CD14-positive monocyte (primary cell): ENCODE measurements around the gene URB1. TPM values are rescaled to one million over a fixed set of nuclear protein-coding genes. Genes with fewer than 3 reads are reported as not detected.
A peak's percentile ranks its signal among the peaks of the same experiment; 100 is the strongest.

Experiments
- DNase-seq, 3 donors: peaks; one replicate each; pipeline ENCODE4 v3.0.0-alpha.2; 2011 to 2022
- H2AFZ ChIP-seq: 2 replicates; pipeline ENCODE4 v1.6.0; 2012; ENCODE audit warnings: mild to moderate bottlenecking, low read depth, low read length, inconsistent platforms; ENCODE audit not compliant: insufficient read depth, poor library complexity, severe bottlenecking
- H3K27ac ChIP-seq, 2 donors: 1 replicate in 1 of 2; 2 replicates in 1 of 2; pipeline ENCODE4 v1.5.1; 2012 to 2013; ENCODE audit warnings: low read length in 2 of 2, control low read depth in 1 of 2, inconsistent platforms in 1 of 2, low read depth in 1 of 2, mild to moderate bottlenecking in 1 of 2
- H3K27me3 ChIP-seq, 2 donors: one replicate each; pipeline versions ENCODE4 v1.6.0 to v1.6.1; 2011 to 2013; ENCODE audit warnings: low read length in 2 of 2; ENCODE audit not compliant: control insufficient read depth in 2 of 2, insufficient read depth in 2 of 2
- H3K36me3 ChIP-seq, 2 donors: replicated peaks in 1 of 2; 1 replicate in 1 of 2; 2 replicates in 1 of 2; pipeline versions ENCODE4 v1.5.1 to v1.6.1; 2012 to 2013; ENCODE audit warnings: low read length in 2 of 2, control low read depth in 1 of 2, inconsistent platforms in 1 of 2, mild to moderate bottlenecking in 1 of 2; ENCODE audit not compliant: insufficient read depth in 2 of 2, control insufficient read depth in 1 of 2
- H3K4me1 ChIP-seq, 2 donors: 1 replicate in 1 of 2; 2 replicates in 1 of 2; pipeline versions ENCODE4 v1.5.1 to v1.6.1; 2012 to 2013; ENCODE audit warnings: low read length in 2 of 2, control low read depth in 1 of 2, inconsistent platforms in 1 of 2, mild to moderate bottlenecking in 1 of 2, moderate library complexity in 1 of 2; ENCODE audit not compliant: insufficient read depth in 2 of 2, control insufficient read depth in 1 of 2
- H3K4me2 ChIP-seq: replicated peaks from 2 replicates; pipeline ENCODE3; 2012; ENCODE audit warnings: low read length, moderate library complexity, mild to moderate bottlenecking; ENCODE audit not compliant: poor library complexity, severe bottlenecking; ENCODE audit errors: extremely low read depth
- H3K4me3 ChIP-seq, 3 experiments: fragments of 200-600 bp in 1 of 3; sonication (generic) in 1 of 3; replicated peaks in 1 of 3; 1 replicate in 2 of 3; 2 replicates in 1 of 3; pipeline ENCODE4 v1.5.1; 2011 to 2013; ENCODE audit warnings: low read length in 3 of 3, mild to moderate bottlenecking in 3 of 3, control low read depth in 2 of 3, low read depth in 2 of 3, inconsistent platforms in 1 of 3, moderate library complexity in 1 of 3
- H3K79me2 ChIP-seq: 2 replicates; pipeline ENCODE4 v1.6.0; 2012; ENCODE audit warnings: mild to moderate bottlenecking, control low read depth, inconsistent platforms, low read length, moderate library complexity; ENCODE audit not compliant: insufficient read depth
- H3K9ac ChIP-seq: 2 replicates; pipeline ENCODE4 v1.6.0; 2017; ENCODE audit warnings: low read length, mild to moderate bottlenecking; ENCODE audit not compliant: insufficient read depth, poor library complexity, severe bottlenecking
- H3K9me3 ChIP-seq, 2 donors: replicated peaks in 1 of 2; 1 replicate in 1 of 2; 2 replicates in 1 of 2; pipeline versions ENCODE4 v1.5.1 to v1.6.1; 2012 to 2013; ENCODE audit warnings: low read length in 2 of 2, control low read depth in 1 of 2; ENCODE audit not compliant: control insufficient read depth in 1 of 2, insufficient read depth in 1 of 2
- H4K20me1 ChIP-seq: 2 replicates; pipeline ENCODE4 v1.6.0; 2012; ENCODE audit warnings: mild to moderate bottlenecking, low read length, control low read depth, moderate library complexity; ENCODE audit not compliant: insufficient read depth
- H3K27ac Mint-ChIP-seq, 7 donors: one replicate each; pipeline ENCODE4 v1.8.0; 2020; ENCODE audit warnings: mild to moderate bottlenecking in 7 of 7, mixed read lengths in 7 of 7, moderate library complexity in 6 of 7, inconsistent platforms in 2 of 7
- H3K27me3 Mint-ChIP-seq, 3 donors: one replicate each; pipeline ENCODE4 v1.8.0; 2021 to 2022; ENCODE audit warnings: low read depth in 3 of 3, mild to moderate bottlenecking in 3 of 3, mixed read lengths in 3 of 3, moderate library complexity in 3 of 3, inconsistent platforms in 1 of 3
- H3K36me3 Mint-ChIP-seq, 2 donors: one replicate each; pipeline ENCODE4 v1.8.0; 2020; ENCODE audit warnings: mixed read lengths in 2 of 2, inconsistent platforms in 1 of 2, mild to moderate bottlenecking in 1 of 2
- H3K4me1 Mint-ChIP-seq: one replicate; pipeline ENCODE4 v1.8.0; 2020; ENCODE audit warnings: mild to moderate bottlenecking, mixed read lengths
- H3K4me3 Mint-ChIP-seq, 2 donors: one replicate each; pipeline ENCODE4 v1.8.0; 2020; ENCODE audit warnings: mild to moderate bottlenecking in 2 of 2, mixed read lengths in 2 of 2, moderate library complexity in 1 of 2
- H3K9me3 Mint-ChIP-seq, 7 donors: one replicate each; pipeline ENCODE4 v1.8.0; 2020 to 2022; ENCODE audit warnings: mixed read lengths in 7 of 7, mild to moderate bottlenecking in 6 of 7, moderate library complexity in 6 of 7, inconsistent platforms in 2 of 7
- CTCF ChIP-seq: fragments of 200-600 bp; IDR thresholded peaks from one replicate; pipeline ENCODE4 v1.8.0; 2022; ENCODE audit warnings: antibody characterized with exemption, mild to moderate bottlenecking
- WGBS: methylation state at CpG from one replicate; pipeline ENCODE4 v1.1.5; 2013; ENCODE audit warnings: missing lambda C conversion rate; ENCODE audit not compliant: insufficient coverage; 5-methylcytosine and 5-hydroxymethylcytosine counted together
- intact Hi-C, 2 donors: fragments of 100-400 bp; cut with micrococcal nuclease; formaldehyde crosslinking; loops; one replicate each; pipeline versions ENCODE4 v1.15.0 to v1.15.1; 2023
- polyA plus RNA-seq, 3 donors: library from polyadenylated mRNA; depleted of rRNA in 1 of 3; unstranded in 2 of 3; stranded (reverse) in 1 of 3; fragments of 300-500 nt in 2 of 3; fragments of >200 nt in 1 of 3; fragmentation: Illumina TruSeq in 2 of 3; gene quantifications; 1 replicate in 2 of 3; 2 replicates in 1 of 3; pipeline ENCODE4 v1.2.3, GENCODE V29; 2012 to 2021

Gene URB1
- polyA plus RNA-seq, 3 donors, result 0.25 to 2.4 (median 0.47) TPM

- Histone ChIP-seq H3K79me2 (no peaks in the 10 kb centered on the region), H4K20me1 (no peaks in the 10 kb centered on the region), H3K27me3 (no peaks in the 10 kb centered on the region), H3K36me3 (peaks cover 94 to 100% of the 10 kb centered on the region in 2 donors), H3K9ac (no peak overlapping the region), H3K9me3 (no peaks in the 10 kb centered on the region), H2AFZ (no peak overlapping the region), H3K4me1 (no peaks in the 10 kb centered on the region), H3K27ac (no peak overlapping the region), H3K4me2 (no peak overlapping the region), H3K4me3 (no peak overlapping the region)
- H3K4me1 Mint-ChIP-seq, result no peaks in the 10 kb centered on the region
- peaks cover 0 to 2% (median 0%) of the 10 kb centered on the region in 7 donors for H3K9me3 Mint-ChIP-seq
- H3K27ac Mint-ChIP-seq, result peak overlapping the region in 1 of 7 donors; percentile 33
- 96% methylated on average over 9 of the region's 13 CpGs for WGBS
- no peak for TF ChIP-seq CTCF
- peaks cover 90 to 97% of the 10 kb centered on the region in 2 donors for H3K36me3 Mint-ChIP-seq
- intact Hi-C loops, result no loop called here
- no peak for DNase-seq
- peaks cover 0 to 2% (median 0%) of the 10 kb centered on the region in 3 donors for H3K27me3 Mint-ChIP-seq
- H3K4me3 Mint-ChIP-seq, result no peak overlapping the region
These were observed 72.1 kb downstream of the URB1 start for GRCh38 chr21:32320726-32321125.

GRCh38 chr21:32320059-32320458 lies 72.8 kb downstream of the URB1 start:
- H3K27ac Mint-ChIP-seq, result no peak overlapping the region
- peaks cover 0 to 2% (median 0%) of the 10 kb centered on the region in 7 donors for H3K9me3 Mint-ChIP-seq
- no peaks in the 10 kb centered on the region for H3K4me1 Mint-ChIP-seq
- TF ChIP-seq CTCF, result no peak
- no peak for DNase-seq
- Histone ChIP-seq H3K27me3 (no peaks in the 10 kb centered on the region), H3K4me2 (no peak overlapping the region), H3K79me2 (no peaks in the 10 kb centered on the region), H3K9me3 (no peaks in the 10 kb centered on the region), H4K20me1 (no peaks in the 10 kb centered on the region), H3K27ac (no peak overlapping the region), H3K36me3 (peaks cover 88 to 98% of the 10 kb centered on the region in 2 donors), H3K4me1 (no peaks in the 10 kb centered on the region), H2AFZ (no peak overlapping the region), H3K9ac (no peak overlapping the region), H3K4me3 (no peak overlapping the region)
- 97% methylated on average over 5 of the region's 6 CpGs for WGBS
- peaks cover 84 to 95% of the 10 kb centered on the region in 2 donors for H3K36me3 Mint-ChIP-seq
- intact Hi-C loops, result no loop called here
- H3K27me3 Mint-ChIP-seq, result peaks cover 0 to 2% (median 0%) of the 10 kb centered on the region in 3 donors
- no peak overlapping the region for H3K4me3 Mint-ChIP-seq
